ENCODE data around the gene GP1BA. TPM values are rescaled to one million over a fixed set of nuclear protein-coding genes. Genes with fewer than 3 reads are reported as not detected.

GP1BA gene
- total and polyA plus RNA-seq, 2 experiments from 2014 or later: not detected

DNA sequence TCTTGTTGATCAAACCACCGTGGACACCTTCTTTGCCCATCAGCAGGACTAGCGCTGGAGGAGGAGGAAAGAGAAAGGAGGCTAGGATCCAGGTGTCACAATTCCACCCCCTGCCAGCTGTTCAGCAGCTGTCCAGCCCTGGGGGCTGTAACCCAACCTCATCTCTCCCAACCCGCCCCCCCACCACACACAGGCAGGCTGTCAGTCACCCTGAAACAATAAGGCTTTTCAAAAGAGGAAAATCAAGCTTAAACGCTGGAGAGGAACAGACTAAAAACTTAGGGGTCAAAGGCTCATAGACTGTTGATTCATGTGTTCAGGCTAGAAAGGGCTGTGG is 13.8 kb downstream of the GP1BA start:
- H3K4me2 ChIP-seq: peak overlapping the region; percentile 86
- H3K4me3 ChIP-seq: no peak overlapping the region
- no peaks in the 10 kb centered on the region for H3K36me3 ChIP-seq (replicated peaks; ENCODE audit: insufficient read depth, low read depth)
- peak overlapping the region; percentile 100 for H3K27ac ChIP-seq
- no peak overlapping the region for H2AFZ ChIP-seq
- H3K4me1 ChIP-seq (ENCODE audit: insufficient read depth): peaks cover 36% of the 10 kb centered on the region
- TF ChIP-seq CTCF (IDR thresholded peaks at IDR 0.05; ENCODE audit: poor library complexity) (no peak), EZH2phosphoT487 (IDR thresholded peaks at IDR 0.05; ENCODE audit: low read depth, severe bottlenecking, unreplicated experiment) (no peak), EZH2 (IDR thresholded peaks at IDR 0.05; ENCODE audit: borderline replicate concordance) (no peak)
- H3K79me2 ChIP-seq: peaks cover 63% of the 10 kb centered on the region
- no peaks in the 10 kb centered on the region for H3K27me3 ChIP-seq
- no peak for DNase-seq (ENCODE audit: low spot score)
- no peaks in the 10 kb centered on the region for H3K9me3 ChIP-seq (ENCODE audit: low read depth)
- peaks cover 21% of the 10 kb centered on the region for H4K20me1 ChIP-seq (ENCODE audit: insufficient read depth, poor library complexity, severe bottlenecking)
- 56% methylated on average over 4 of the region's 4 CpGs for WGBS (ENCODE audit: low lambda C conversion rate, missing lambda C conversion rate)
- H3K9me2 ChIP-seq (replicated peaks; ENCODE audit: insufficient read depth): no peaks in the 10 kb centered on the region

DNA sequence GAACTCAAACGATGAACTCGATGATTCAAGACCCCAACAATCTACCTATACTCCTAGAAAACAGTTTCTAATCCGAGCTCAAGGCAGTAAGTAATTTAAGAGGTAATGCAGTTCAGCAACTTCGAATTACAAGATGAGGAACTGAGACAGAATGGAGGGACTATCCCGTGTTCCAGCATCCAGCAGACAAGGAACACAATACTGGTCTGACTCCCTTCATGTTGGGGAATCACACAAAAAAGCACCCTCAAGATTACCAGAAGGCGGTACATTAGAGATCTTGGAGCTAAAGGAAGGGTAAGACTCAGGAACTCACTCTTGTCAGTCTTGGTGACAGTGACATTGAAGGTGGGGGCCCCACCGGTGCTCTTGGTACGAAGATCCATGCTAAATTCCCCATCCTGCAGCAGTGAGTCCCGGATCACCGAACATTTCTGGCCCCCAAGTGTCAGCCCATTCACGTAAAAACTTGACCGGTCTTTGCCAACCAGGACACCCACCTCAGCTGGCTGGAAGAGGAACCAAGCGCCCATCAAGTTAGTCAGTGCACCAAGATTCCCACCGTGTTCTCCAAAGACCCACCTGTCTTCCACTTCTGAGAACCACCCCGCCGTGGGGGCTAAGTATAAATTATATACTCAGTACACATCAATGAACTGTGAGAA is 14.4 kb downstream of the GP1BA start:
- H3K9me3 ChIP-seq (ENCODE audit: low read depth): no peaks in the 10 kb centered on the region
- DNase-seq (ENCODE audit: low spot score): no peak
- H3K4me2 ChIP-seq: peak overlapping the region; percentile 86
- peaks cover 58% of the 10 kb centered on the region for H3K79me2 ChIP-seq
- TF ChIP-seq EZH2phosphoT487 (IDR thresholded peaks at IDR 0.05; ENCODE audit: low read depth, severe bottlenecking, unreplicated experiment) (no peak), EZH2 (IDR thresholded peaks at IDR 0.05; ENCODE audit: borderline replicate concordance) (no peak), CTCF (IDR thresholded peaks at IDR 0.05; ENCODE audit: poor library complexity) (no peak)
- H4K20me1 ChIP-seq (ENCODE audit: insufficient read depth, poor library complexity, severe bottlenecking): peaks cover 21% of the 10 kb centered on the region
- H3K4me1 ChIP-seq (ENCODE audit: insufficient read depth): peaks cover 36% of the 10 kb centered on the region
- no peaks in the 10 kb centered on the region for H3K27me3 ChIP-seq
- no peaks in the 10 kb centered on the region for H3K9me2 ChIP-seq (replicated peaks; ENCODE audit: insufficient read depth)
- peak overlapping the region; percentile 100 for H3K27ac ChIP-seq
- no peaks in the 10 kb centered on the region for H3K36me3 ChIP-seq (replicated peaks; ENCODE audit: insufficient read depth, low read depth)
- H3K4me3 ChIP-seq: peak overlapping the region; percentile 91
- no peak overlapping the region for H2AFZ ChIP-seq
- WGBS (ENCODE audit: low lambda C conversion rate, missing lambda C conversion rate): 63% methylated on average over 16 of the region's 16 CpGs

DNA sequence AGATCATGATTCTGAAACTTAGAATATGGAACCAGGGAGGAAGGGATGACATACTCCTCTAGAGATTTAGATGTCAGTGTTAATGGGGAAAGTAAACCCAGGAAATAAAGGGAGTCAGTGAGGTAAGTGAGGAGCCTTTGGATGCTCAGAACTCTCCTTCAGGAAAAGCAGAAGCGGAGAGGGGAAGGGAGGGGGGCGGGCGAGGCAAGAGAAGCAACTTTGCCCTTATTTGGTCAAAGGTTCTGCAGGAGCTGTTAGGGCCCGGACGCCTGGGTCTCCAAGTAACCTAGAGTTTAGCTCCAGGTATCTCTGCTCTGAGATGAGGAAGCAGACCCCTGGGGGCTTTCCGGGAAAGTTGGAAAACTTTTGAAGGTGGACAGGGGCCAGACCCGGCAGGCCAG is 14.9 kb downstream of the GP1BA start:
- WGBS (ENCODE audit: low lambda C conversion rate, missing lambda C conversion rate): 7% methylated on average over 4 of the region's 7 CpGs
- Histone ChIP-seq H4K20me1 (ENCODE audit: insufficient read depth, poor library complexity, severe bottlenecking) (peaks cover 21% of the 10 kb centered on the region), H3K4me2 (peak overlapping the region; percentile 86), H3K4me1 (ENCODE audit: insufficient read depth) (peaks cover 31% of the 10 kb centered on the region), H2AFZ (no peak overlapping the region), H3K36me3 (replicated peaks; ENCODE audit: insufficient read depth, low read depth) (no peaks in the 10 kb centered on the region), H3K9me3 (ENCODE audit: low read depth) (no peaks in the 10 kb centered on the region), H3K4me3 (peak overlapping the region; percentile 91), H3K9me2 (replicated peaks; ENCODE audit: insufficient read depth) (no peaks in the 10 kb centered on the region), H3K79me2 (peaks cover 52% of the 10 kb centered on the region), H3K27ac (peak overlapping the region; percentile 100), H3K27me3 (no peaks in the 10 kb centered on the region)
- no peak for DNase-seq (ENCODE audit: low spot score)
- TF ChIP-seq CTCF (IDR thresholded peaks at IDR 0.05; ENCODE audit: poor library complexity): no peak
- TF ChIP-seq EZH2 (IDR thresholded peaks at IDR 0.05; ENCODE audit: borderline replicate concordance): no peak
- TF ChIP-seq EZH2phosphoT487 (IDR thresholded peaks at IDR 0.05; ENCODE audit: low read depth, severe bottlenecking, unreplicated experiment): no peak

Data from hepatocyte (in vitro differentiated cells).